Mesodermal cell (in vitro differentiated cells): ENCODE measurements around the gene RNLS.

Source experiments
- H3K27ac ChIP-seq: 2 replicates; pipeline ENCODE4 v1.7.0; 2013; ENCODE audit warnings: mild to moderate bottlenecking, low read depth, low read length, moderate library complexity; ENCODE audit not compliant: severe bottlenecking
- H3K36me3 ChIP-seq: 2 replicates; pipeline ENCODE4 v1.7.1; 2013; ENCODE audit warnings: mild to moderate bottlenecking, low read length, moderate library complexity; ENCODE audit not compliant: control insufficient read depth, insufficient read depth
- H3K4me1 ChIP-seq: one replicate; pipeline ENCODE4 v1.7.1; 2013; ENCODE audit warnings: mild to moderate bottlenecking, low read length; ENCODE audit not compliant: insufficient read depth, control insufficient read depth, poor library complexity, severe bottlenecking
- H3K4me3 ChIP-seq: 2 replicates; pipeline ENCODE4 v1.7.0; 2013; ENCODE audit warnings: low read length, control low read depth, mild to moderate bottlenecking; ENCODE audit not compliant: insufficient read depth, poor library complexity, severe bottlenecking; ENCODE audit errors: extremely low read depth
- H3K9me3 ChIP-seq: 2 replicates; pipeline ENCODE4 v1.7.1; 2013; ENCODE audit warnings: mild to moderate bottlenecking, low read length, moderate library complexity; ENCODE audit not compliant: control insufficient read depth
- WGBS, 2 experiments: methylation state at CpG; one replicate each; pipeline ENCODE4 v1.1.5; 2013; ENCODE audit warnings: missing lambda C conversion rate in 2 of 2; ENCODE audit not compliant: insufficient coverage in 2 of 2; 5-methylcytosine and 5-hydroxymethylcytosine counted together

RNLS gene

DNA sequence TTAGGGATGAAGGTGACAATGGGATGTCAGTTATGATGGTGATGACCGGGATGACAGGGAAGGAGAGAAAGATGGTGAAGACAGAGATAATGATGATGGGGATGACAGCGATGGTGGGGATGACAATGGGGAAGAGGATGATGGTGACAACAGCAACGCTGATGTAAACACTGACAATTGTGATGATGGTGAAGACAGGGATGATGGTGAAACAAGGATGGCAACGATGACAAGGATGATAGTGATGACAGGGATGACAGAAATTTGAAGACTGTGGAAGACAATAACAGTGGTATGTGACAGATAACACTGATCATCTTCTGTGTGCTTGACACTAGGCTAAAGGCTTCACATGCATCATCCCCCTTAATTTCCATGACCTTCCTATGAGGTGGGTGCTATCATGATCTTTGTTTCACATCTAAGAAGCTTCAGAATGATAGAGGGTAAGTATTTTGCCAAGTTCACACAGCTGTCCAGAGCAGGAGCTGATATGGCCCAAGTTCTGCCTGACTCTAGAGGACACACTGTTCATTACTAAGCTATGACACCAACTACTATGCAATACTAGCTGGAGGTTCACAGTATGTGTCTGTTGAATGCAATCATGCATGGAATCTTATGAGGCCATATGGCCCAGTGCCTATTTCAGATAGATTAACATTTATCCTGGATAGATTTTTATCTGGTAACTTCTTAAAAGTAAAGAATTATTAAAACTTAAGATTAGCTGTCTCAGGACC lies 105.6 kb downstream of the RNLS start:
- Histone ChIP-seq H3K27ac (no peak overlapping the region), H3K36me3 (no peaks in the 10 kb centered on the region), H3K4me1 (no peaks in the 10 kb centered on the region), H3K4me3 (no peak overlapping the region), H3K9me3 (no peaks in the 10 kb centered on the region)
- 93 to 94% methylated on average over 4 of the region's 4 CpGs for WGBS, 2 experiments

DNA sequence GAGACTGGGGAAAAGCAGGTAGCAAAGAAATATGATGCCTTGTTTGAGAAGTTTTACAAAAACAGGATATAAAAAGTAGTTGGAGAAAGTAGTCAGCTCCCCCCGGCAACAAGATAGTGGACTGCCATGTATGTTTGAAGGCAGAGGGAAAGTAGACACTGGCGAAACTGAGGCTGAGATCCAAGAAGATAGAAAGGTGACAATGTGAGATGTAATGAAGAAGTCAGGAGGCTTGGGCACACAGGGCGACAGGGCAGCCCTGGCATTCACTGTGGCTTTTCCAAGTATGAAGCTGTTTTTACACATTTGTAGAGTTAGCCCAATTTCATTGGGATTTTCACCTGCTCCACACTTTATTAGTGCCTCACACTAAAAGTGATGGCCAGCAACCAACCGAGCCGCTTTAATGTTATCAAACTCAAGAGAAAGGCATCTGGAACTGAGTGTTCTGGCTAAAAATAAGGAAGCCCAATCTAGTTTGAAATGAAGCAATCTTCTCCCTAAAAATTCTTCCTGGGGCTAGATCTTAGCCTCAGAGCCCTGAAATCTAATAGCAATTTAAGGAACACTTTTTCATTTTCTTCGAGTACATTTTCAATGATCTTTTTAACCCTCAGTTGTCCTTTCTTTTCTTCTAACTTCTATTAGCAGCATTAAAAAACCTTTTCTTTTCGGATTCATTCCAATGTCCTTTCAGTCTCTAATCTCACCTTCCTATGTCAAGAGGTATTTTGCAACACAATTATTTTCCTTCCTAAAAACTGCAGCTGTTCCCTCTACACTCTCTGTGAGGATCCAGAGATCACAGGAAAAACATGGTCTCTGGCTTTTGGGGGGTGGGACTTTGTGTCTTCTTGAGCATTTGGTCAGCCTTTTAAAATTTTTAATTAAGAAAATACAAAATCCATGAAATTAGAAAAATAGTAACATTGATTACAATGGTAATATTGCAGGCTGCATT lies 108.0 kb downstream of the RNLS start:
- Histone ChIP-seq H3K4me1 (no peaks in the 10 kb centered on the region), H3K27ac (no peak overlapping the region), H3K9me3 (no peaks in the 10 kb centered on the region), H3K4me3 (no peak overlapping the region), H3K36me3 (no peaks in the 10 kb centered on the region)
- WGBS, 2 experiments: 70 to 84% methylated on average over 4 to 6 of the region's 7 CpGs

DNA sequence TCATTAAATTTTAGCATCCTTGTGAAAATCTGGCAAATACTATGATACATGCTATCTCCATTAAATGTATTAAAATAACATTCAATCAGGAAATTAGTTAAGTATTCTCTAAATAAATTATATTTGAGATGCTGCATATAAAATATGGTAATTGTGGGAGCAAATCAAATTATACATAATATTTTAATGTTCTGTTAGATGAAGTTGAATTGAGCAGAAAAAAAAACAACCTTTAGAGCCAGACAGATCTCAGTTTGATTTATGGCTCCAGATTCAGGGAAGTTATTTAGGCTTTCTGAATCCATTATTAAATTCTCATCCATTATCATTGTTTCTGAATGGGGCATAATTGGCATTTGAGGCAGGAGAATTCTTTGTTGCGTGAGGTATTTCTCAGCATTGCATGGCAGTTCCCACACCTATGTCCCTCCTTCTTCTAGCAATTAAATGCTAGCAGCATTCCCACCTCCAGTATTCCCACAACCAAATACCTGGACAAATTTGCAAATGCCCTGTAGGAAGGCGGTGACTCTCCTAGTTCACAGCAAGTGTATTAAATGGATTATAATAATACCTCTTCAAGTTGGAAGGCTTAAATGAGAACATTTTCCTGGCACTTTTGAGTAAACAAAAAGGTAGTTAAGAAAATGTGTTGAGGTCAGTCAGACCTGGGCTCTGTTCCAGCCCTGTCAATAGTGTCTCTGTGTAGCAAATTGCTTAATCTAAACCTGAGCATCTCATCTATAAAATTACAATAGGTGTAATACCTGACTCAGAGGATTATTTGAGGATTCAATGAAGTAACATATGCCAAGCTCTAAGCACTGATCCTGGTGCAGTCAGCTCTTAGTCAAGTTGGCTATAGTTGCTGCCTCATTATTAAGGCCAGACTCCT lies 108.9 kb downstream of the RNLS start:
- WGBS, 2 experiments: 100% methylated on average over 1 of the region's 2 CpGs; no CpG with 5 or more reads in 1 of the 2 experiments

DNA sequence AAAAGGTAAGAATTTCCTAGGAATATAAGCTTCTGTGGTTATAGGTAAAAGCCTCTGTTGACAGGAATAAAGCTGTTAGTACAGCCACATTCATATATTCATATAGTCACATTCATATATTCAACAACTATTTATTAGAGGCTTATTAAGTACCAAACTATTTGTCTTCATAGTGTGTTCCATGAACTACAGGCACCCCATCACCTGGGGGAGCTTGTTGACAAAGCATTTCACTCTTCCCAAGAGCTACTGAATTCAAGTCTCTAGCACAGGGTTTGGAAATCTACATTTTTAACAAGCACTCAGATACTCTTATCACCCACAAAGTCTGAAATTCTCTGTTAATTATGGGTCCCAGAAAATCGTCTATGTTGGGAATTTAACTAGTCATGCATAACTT lies 110.6 kb downstream of the RNLS start:
- no CpG with 5 or more reads among the region's 1 CpG for WGBS, 2 experiments
- Histone ChIP-seq H3K4me1 (no peaks in the 10 kb centered on the region), H3K27ac (no peak overlapping the region), H3K9me3 (no peaks in the 10 kb centered on the region), H3K36me3 (no peaks in the 10 kb centered on the region), H3K4me3 (no peak overlapping the region)

More for the DNA sequence above, 108.9 kb downstream of the RNLS start:
- H3K27ac ChIP-seq: no peak overlapping the region
- no peak overlapping the region for H3K4me3 ChIP-seq
- no peaks in the 10 kb centered on the region for H3K4me1 ChIP-seq
- H3K36me3 ChIP-seq: no peaks in the 10 kb centered on the region
- H3K9me3 ChIP-seq: no peaks in the 10 kb centered on the region

DNA sequence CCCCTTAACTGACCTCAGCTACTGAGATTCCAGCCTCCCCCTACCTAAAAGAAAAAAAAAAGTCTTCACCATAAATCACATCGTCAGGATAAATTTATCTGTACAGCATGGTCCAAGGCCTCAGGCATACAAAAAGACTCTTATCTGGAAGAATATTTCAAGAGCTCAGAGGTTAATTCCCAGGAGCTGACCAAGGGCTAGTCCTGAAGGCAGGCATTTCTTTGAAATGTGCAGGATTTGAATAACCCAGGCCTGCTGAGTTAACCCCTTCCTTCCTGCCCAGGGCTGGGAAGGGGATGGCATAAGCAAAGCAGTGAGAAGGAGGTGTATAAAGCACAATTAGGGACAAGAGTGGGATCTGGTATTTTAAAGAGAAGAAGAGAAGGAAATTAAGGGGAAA lies 111.2 kb downstream of the RNLS start:
- no peak overlapping the region for H3K4me3 ChIP-seq
- no peaks in the 10 kb centered on the region for H3K9me3 ChIP-seq

DNA sequence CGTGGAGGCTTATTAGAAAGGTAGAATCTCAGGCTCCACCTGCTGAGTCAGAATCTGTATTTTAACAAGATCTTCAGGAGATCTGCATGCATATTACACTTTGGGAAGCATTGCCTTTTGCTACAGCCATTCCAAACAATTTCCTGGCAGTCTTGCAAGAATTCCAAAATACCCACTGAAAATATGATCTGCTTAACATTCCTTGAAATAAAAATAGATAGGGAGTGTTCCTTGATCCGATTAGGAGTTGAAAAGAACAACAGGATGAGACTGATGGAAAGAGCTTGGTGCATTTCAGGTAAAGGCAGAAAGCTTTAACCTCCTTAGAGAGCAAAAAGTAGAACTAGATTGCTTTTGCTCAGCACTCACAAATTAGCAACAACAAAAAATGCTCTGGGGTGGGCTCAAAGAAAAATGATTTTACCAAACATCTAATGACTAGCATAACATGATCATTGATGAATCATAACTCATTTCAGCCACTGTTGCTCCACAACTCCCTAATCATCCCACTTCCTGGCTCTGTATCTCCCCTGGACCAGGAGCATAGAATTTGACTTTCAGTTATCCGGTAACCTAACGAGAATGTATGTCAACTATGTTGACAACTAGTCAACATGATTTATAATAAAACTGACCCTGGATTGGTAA lies 115.2 kb downstream of the RNLS start:
- H3K36me3 ChIP-seq: no peaks in the 10 kb centered on the region
- H3K4me1 ChIP-seq: no peaks in the 10 kb centered on the region
- H3K9me3 ChIP-seq: no peaks in the 10 kb centered on the region
- H3K27ac ChIP-seq: no peak overlapping the region
- H3K4me3 ChIP-seq: no peak overlapping the region
- 50 to 75% methylated on average over 1 of the region's 4 CpGs for WGBS, 2 experiments

More for the DNA sequence above, 111.2 kb downstream of the RNLS start:
- H3K27ac ChIP-seq: no peak overlapping the region
- no peaks in the 10 kb centered on the region for H3K36me3 ChIP-seq
- 89% methylated on average over 1 of the region's 1 CpG; no CpG with 5 or more reads in 1 of the 2 experiments for WGBS, 2 experiments
- H3K4me1 ChIP-seq: no peaks in the 10 kb centered on the region

DNA sequence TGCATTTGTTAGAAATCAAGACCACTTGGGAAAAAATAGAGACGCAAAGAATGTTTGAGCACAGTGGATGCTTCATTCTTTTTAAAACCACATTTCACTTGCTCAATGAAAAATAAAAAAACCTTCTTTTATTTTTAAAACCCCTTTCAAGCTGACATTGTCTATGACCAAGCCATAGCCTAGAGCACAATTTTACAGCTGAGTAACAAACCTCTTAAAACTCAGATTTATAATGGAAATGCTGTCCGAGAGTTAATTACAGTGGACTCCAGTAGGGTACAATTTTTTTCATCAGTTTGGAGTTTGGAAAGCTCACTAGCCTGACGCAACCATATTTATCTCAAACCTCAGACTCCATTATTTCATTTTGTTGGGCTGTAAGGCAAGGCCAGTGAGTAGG lies 116.3 kb downstream of the RNLS start:
- H3K9me3 ChIP-seq: no peaks in the 10 kb centered on the region
- no CpG with 5 or more reads among the region's 3 CpGs for WGBS, 2 experiments
- no peak overlapping the region for H3K27ac ChIP-seq
- no peaks in the 10 kb centered on the region for H3K4me1 ChIP-seq
- no peaks in the 10 kb centered on the region for H3K36me3 ChIP-seq
- H3K4me3 ChIP-seq: no peak overlapping the region

DNA sequence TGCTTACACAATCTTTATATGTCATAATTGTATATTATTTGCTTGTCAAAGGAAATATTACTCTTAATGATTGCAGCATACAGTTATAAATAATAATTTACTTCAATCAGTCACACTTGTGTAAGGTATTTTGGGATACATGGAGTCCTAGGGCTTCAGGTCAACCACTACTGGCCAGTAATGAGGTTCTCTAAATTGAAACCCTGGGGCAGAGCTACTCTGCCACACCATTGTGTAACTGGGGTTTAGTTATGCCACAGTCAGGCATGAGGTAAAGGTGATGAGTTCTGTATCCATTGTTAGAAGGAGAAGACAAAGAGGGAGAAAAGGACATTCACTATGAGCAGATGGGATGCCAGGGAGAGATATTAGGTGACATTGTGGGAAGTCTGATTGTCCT lies 117.4 kb downstream of the RNLS start:
- Histone ChIP-seq H3K4me3 (no peak overlapping the region), H3K36me3 (no peaks in the 10 kb centered on the region), H3K4me1 (no peaks in the 10 kb centered on the region), H3K27ac (no peak overlapping the region), H3K9me3 (no peaks in the 10 kb centered on the region)

DNA sequence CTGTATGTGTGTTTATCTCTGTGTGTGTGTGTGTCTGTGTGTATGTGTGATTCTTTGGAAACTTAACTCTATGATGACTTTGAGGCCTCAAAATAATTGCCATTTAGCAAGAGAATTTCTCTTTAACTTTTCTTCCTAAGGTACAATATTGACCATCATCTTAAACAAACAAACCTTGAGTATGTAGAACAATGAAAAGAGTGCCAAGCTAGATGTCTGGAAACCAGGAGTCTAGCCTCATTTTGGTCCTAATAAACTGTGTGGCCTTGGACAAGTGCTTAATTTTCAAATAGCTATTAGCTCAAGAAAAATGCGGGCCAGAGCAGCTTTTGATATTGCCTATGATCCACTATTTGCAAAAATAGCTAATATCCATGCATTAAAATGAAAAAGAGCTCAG lies 119.3 kb downstream of the RNLS start:
- no peaks in the 10 kb centered on the region for H3K36me3 ChIP-seq
- H3K27ac ChIP-seq: no peak overlapping the region
- no peak overlapping the region for H3K4me3 ChIP-seq
- no peaks in the 10 kb centered on the region for H3K4me1 ChIP-seq
- H3K9me3 ChIP-seq: no peaks in the 10 kb centered on the region
- WGBS, 2 experiments: 100% methylated on average over 1 of the region's 1 CpG; no CpG with 5 or more reads in 1 of the 2 experiments

DNA sequence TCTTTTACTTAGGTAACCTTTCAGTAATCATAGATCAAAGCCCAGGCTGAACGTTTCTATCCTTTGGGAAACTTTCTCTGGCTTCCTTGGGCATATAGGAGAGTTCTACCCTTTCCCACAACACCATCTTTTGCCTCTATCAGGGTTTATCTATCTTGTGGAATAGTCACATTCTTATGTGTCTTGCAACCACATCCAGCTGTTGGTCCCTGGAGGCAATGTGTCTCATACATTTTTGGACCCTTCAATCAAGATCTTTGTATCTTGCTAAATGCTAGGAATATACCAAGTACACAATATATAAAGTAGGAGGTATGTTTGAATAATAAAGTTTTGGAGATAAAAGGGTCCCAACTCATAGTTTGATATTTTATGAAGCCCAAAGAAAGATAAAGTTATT lies 121.7 kb downstream of the RNLS start:
- H3K4me3 ChIP-seq: no peak overlapping the region
- no peaks in the 10 kb centered on the region for H3K4me1 ChIP-seq
- H3K9me3 ChIP-seq: no peaks in the 10 kb centered on the region
- no peaks in the 10 kb centered on the region for H3K36me3 ChIP-seq
- H3K27ac ChIP-seq: no peak overlapping the region
- 63% methylated on average over 1 of the region's 1 CpG; no CpG with 5 or more reads in 1 of the 2 experiments for WGBS, 2 experiments
